H9 (cell line): ENCODE results near the gene FAF1. TPM values are rescaled to one million over a fixed set of nuclear protein-coding genes. Genes with fewer than 3 reads are reported as not detected.

Experiments used
- DNase-seq: peaks from one replicate; pipeline ENCODE4 v3.0.0-alpha.2; 2017
- H2AFZ ChIP-seq: one replicate; pipeline ENCODE4 v1.6.1; 2013; ENCODE audit warnings: mild to moderate bottlenecking, low read length, control low read depth, moderate library complexity
- H2AK5ac ChIP-seq: 2 replicates; pipeline ENCODE4 v1.6.1; 2013; ENCODE audit warnings: low read length, control low read depth, mixed read lengths; ENCODE audit not compliant: insufficient read length
- H2BK120ac ChIP-seq: one replicate; pipeline ENCODE4 v1.6.1; 2013; ENCODE audit warnings: low read depth, mild to moderate bottlenecking, low read length, control low read depth, inconsistent platforms; ENCODE audit not compliant: poor library complexity, severe bottlenecking
- H2BK12ac ChIP-seq: 2 replicates; pipeline ENCODE4 v1.6.1; 2013; ENCODE audit warnings: low read length, control low read depth, mixed read lengths, low read depth; ENCODE audit not compliant: insufficient read length
- H2BK15ac ChIP-seq: 2 replicates; pipeline ENCODE4 v1.6.1; 2013; ENCODE audit warnings: low read depth, low read length, control low read depth
- H2BK20ac ChIP-seq: one replicate; pipeline ENCODE4 v1.6.1; 2013; ENCODE audit warnings: low read depth, mild to moderate bottlenecking, low read length, control low read depth, inconsistent platforms; ENCODE audit not compliant: poor library complexity, severe bottlenecking
- H2BK5ac ChIP-seq: 2 replicates; pipeline ENCODE4 v1.6.1; 2013; ENCODE audit warnings: low read length, control low read depth, mixed read lengths; ENCODE audit not compliant: insufficient read length
- H3K14ac ChIP-seq: 2 replicates; pipeline ENCODE4 v1.6.1; 2013; ENCODE audit warnings: low read length, control low read depth; ENCODE audit not compliant: insufficient read depth
- H3K18ac ChIP-seq: 2 replicates; pipeline ENCODE4 v1.6.1; 2013; ENCODE audit warnings: low read depth, mild to moderate bottlenecking, mixed read lengths, low read length, control low read depth; ENCODE audit not compliant: insufficient read length
- H3K23ac ChIP-seq: 2 replicates; pipeline ENCODE4 v1.6.1; 2013; ENCODE audit warnings: low read length, control low read depth, mixed read lengths, low read depth; ENCODE audit not compliant: insufficient read length
- H3K23me2 ChIP-seq: 2 replicates; pipeline ENCODE4 v1.6.1; 2013; ENCODE audit warnings: low read depth, mild to moderate bottlenecking, mixed read lengths, low read length, control low read depth; ENCODE audit not compliant: insufficient read length, poor library complexity, severe bottlenecking
- H3K27ac ChIP-seq: 2 replicates; pipeline ENCODE4 v1.5.1; 2013; ENCODE audit warnings: low read length, control low read depth, mixed read lengths, low read depth; ENCODE audit not compliant: insufficient read length
- H3K27me3 ChIP-seq: 2 replicates; pipeline ENCODE4 v1.6.1; 2013; ENCODE audit warnings: low read length, control low read depth, inconsistent platforms; ENCODE audit not compliant: insufficient read depth
- H3K4ac ChIP-seq: 2 replicates; pipeline ENCODE4 v1.6.1; 2013; ENCODE audit warnings: low read depth, mild to moderate bottlenecking, control low read depth, inconsistent platforms, low read length, moderate library complexity
- H3K4me1 ChIP-seq: 2 replicates; pipeline ENCODE4 v1.6.1; 2013; ENCODE audit warnings: low read length, control low read depth, inconsistent platforms; ENCODE audit not compliant: insufficient read depth
- H3K4me2 ChIP-seq: 2 replicates; pipeline ENCODE4 v1.6.1; 2013; ENCODE audit warnings: low read length, control low read depth, mixed read lengths; ENCODE audit not compliant: insufficient read length, insufficient read depth
- H3K56ac ChIP-seq: 2 replicates; pipeline ENCODE4 v1.6.1; 2013; ENCODE audit warnings: low read depth, mild to moderate bottlenecking, mixed read lengths, low read length, control low read depth; ENCODE audit not compliant: insufficient read length
- H3K79me1 ChIP-seq: 2 replicates; pipeline ENCODE4 v1.6.1; 2013; ENCODE audit warnings: low read depth, mild to moderate bottlenecking, moderate library complexity, low read length, control low read depth, inconsistent platforms; ENCODE audit not compliant: insufficient read depth, poor library complexity, severe bottlenecking
- H3K79me2 ChIP-seq: 2 replicates; pipeline ENCODE4 v1.6.1; 2013; ENCODE audit warnings: low read length, control low read depth, inconsistent platforms; ENCODE audit not compliant: insufficient read depth
- H3K9ac ChIP-seq: 2 replicates; pipeline ENCODE4 v1.6.1; 2013; ENCODE audit warnings: low read length, control low read depth, mixed read lengths; ENCODE audit not compliant: insufficient read length; ENCODE audit errors: extremely low read depth
- H3K9me3 ChIP-seq: one replicate; pipeline ENCODE4 v1.6.1; 2013; ENCODE audit warnings: low read depth, low read length, inconsistent platforms; ENCODE audit not compliant: control insufficient read depth
- H3T11ph ChIP-seq: one replicate; pipeline ENCODE4 v1.6.1; 2013; ENCODE audit warnings: mild to moderate bottlenecking, low read length, control low read depth, inconsistent platforms
- H4K20me1 ChIP-seq: one replicate; pipeline ENCODE4 v1.6.1; 2013; ENCODE audit not compliant: control insufficient read depth, insufficient read length, insufficient read depth
- H4K5ac ChIP-seq: 2 replicates; pipeline ENCODE4 v1.6.1; 2013; ENCODE audit warnings: low read depth, mild to moderate bottlenecking, mixed read lengths, low read length, control low read depth; ENCODE audit not compliant: insufficient read length
- H4K8ac ChIP-seq: replicated peaks from 2 replicates; pipeline ENCODE4 v1.6.1; 2013; ENCODE audit warnings: low read length, control low read depth, mixed read lengths, low read depth; ENCODE audit not compliant: insufficient read length
- H4K91ac ChIP-seq: 2 replicates; pipeline ENCODE4 v1.6.1; 2013; ENCODE audit warnings: low read depth, mild to moderate bottlenecking, moderate library complexity, mixed read lengths, low read length, control low read depth; ENCODE audit not compliant: insufficient read length
- H3K27ac Mint-ChIP-seq, 3 experiments: 2 replicates in 2 of 3; 3 replicates in 1 of 3; pipeline ENCODE4 v1.8.0; 2020 to 2021; ENCODE audit warnings: mixed read lengths in 3 of 3, mild to moderate bottlenecking in 1 of 3, moderate library complexity in 1 of 3
- H3K27me3 Mint-ChIP-seq: 2 replicates; pipeline ENCODE4 v1.8.0; 2021; ENCODE audit warnings: low read depth, mild to moderate bottlenecking, moderate library complexity, mixed read lengths
- H3K36me3 Mint-ChIP-seq, 3 experiments: 2 replicates in 2 of 3; 3 replicates in 1 of 3; pipeline ENCODE4 v1.8.0; 2020 to 2021; ENCODE audit warnings: low read depth in 3 of 3, mixed read lengths in 3 of 3; ENCODE audit not compliant: insufficient read depth in 1 of 3
- H3K4me1 Mint-ChIP-seq, 2 experiments: 2 replicates each; pipeline ENCODE4 v1.8.0; 2020; ENCODE audit warnings: mixed read lengths in 2 of 2
- H3K4me3 Mint-ChIP-seq, 2 experiments: 2 replicates in 1 of 2; 3 replicates in 1 of 2; pipeline ENCODE4 v1.8.0; 2020 to 2021; ENCODE audit warnings: mild to moderate bottlenecking in 2 of 2, mixed read lengths in 2 of 2, moderate library complexity in 1 of 2
- H3K9me3 Mint-ChIP-seq, 2 experiments: 2 replicates in 1 of 2; 3 replicates in 1 of 2; pipeline ENCODE4 v1.8.0; 2020; ENCODE audit warnings: mild to moderate bottlenecking in 2 of 2, mixed read lengths in 2 of 2, moderate library complexity in 1 of 2
- CTCF ChIP-seq: fragments of 200-600 bp; sonication (generic); conservative IDR thresholded peaks from 3 replicates; pipeline ENCODE4 v1.8.0; 2021; ENCODE audit warnings: antibody characterized with exemption, mild to moderate bottlenecking
- WGBS: extraction: QIAGEN DNeasy Blood & Tissue Kit; methylation state at CpG from one replicate; pipeline ENCODE4 v1.1.7; 2013; ENCODE audit warnings: missing lambda C conversion rate, low lambda C conversion rate, mixed read lengths; ENCODE audit not compliant: insufficient read length; ENCODE audit errors: extremely low coverage; 5-methylcytosine and 5-hydroxymethylcytosine counted together
- total RNA-seq: library from RNA; stranded (reverse); gene quantifications from 2 replicates; pipeline ENCODE4 v1.2.1, GENCODE V29; 2021

FAF1 gene
- total RNA-seq, 1 experiment from 2014 or later: 60.8 TPM

- H2AK5ac ChIP-seq: no peak overlapping the region
- no peak overlapping the region for H3K9ac ChIP-seq
- H4K5ac ChIP-seq: no peak overlapping the region
- H3K79me2 ChIP-seq: no peaks in the 10 kb centered on the region
- no peaks in the 10 kb centered on the region for H3K36me3 Mint-ChIP-seq
- H3K27ac ChIP-seq: no peak overlapping the region
- H3K27ac Mint-ChIP-seq: 0 out of 7 replicates have a peak overlapping the region, but pooled peaks of 1 of the 3 experiments have one; percentile 12
- no peak overlapping the region for H2BK20ac ChIP-seq
- H3K18ac ChIP-seq: no peak overlapping the region
- no peak overlapping the region for H3K4me3 Mint-ChIP-seq
- no peak for DNase-seq
- no peak overlapping the region for H2BK120ac ChIP-seq
- H3K9me3 Mint-ChIP-seq: no peaks in the 10 kb centered on the region
- H3K23me2 ChIP-seq: no peaks in the 10 kb centered on the region
- H3K4me1 ChIP-seq: no peaks in the 10 kb centered on the region
- no peaks in the 10 kb centered on the region for H3K9me3 ChIP-seq
- no peaks in the 10 kb centered on the region for H3K27me3 ChIP-seq
- no peaks in the 10 kb centered on the region for H4K20me1 ChIP-seq
- no peak overlapping the region for H3K4ac ChIP-seq
- no peaks in the 10 kb centered on the region for H3K79me1 ChIP-seq
- H3K4me2 ChIP-seq: no peak overlapping the region
- no peak overlapping the region for H2BK5ac ChIP-seq
- no peak overlapping the region for H4K8ac ChIP-seq
- H2BK15ac ChIP-seq: no peak overlapping the region
- no peak overlapping the region for H3K56ac ChIP-seq
- H2BK12ac ChIP-seq: no peak overlapping the region
- no CpG with 5 or more reads among the region's 4 CpGs for whole genome bisulfite sequencing
- no peak overlapping the region for H3K23ac ChIP-seq
- TF ChIP-seq CTCF: no peak
- no peak overlapping the region for H2AFZ ChIP-seq
- H3K4me1 Mint-ChIP-seq: peaks cover 6 to 8% of the 10 kb centered on the region in 2 experiments
- H4K91ac ChIP-seq: no peak overlapping the region
- H3T11ph ChIP-seq: no peak overlapping the region
- H3K14ac ChIP-seq: no peak overlapping the region
- no peaks in the 10 kb centered on the region for H3K27me3 Mint-ChIP-seq
Observed at GRCh38 chr1:50724626-50725286, 235.3 kb downstream of the FAF1 start.
